GM12872 (cell line): ENCODE data around the gene TBCE.

Experiments
- CTCF ChIP-seq: IDR thresholded peaks from 3 replicates; pipeline ENCODE4 v1.5.1; 2011; ENCODE audit warnings: low read depth, mild to moderate bottlenecking, low read length, moderate library complexity; ENCODE audit not compliant: insufficient read depth

Gene TBCE

GRCh38 chr1:235430991-235431390, 63.8 kb downstream of the TBCE start:
- no peak for TF ChIP-seq CTCF

GRCh38 chr1:235434001-235434400, 66.8 kb downstream of the TBCE start:
- TF ChIP-seq CTCF: no peak

GRCh38 chr1:235441159-235441685, 74.0 kb downstream of the TBCE start:
- TF ChIP-seq CTCF: no peak

GRCh38 chr1:235442788-235443429, 75.7 kb downstream of the TBCE start:
- no peak for TF ChIP-seq CTCF

GRCh38 chr1:235448616-235449015, 81.4 kb downstream of the TBCE start:
- no peak for TF ChIP-seq CTCF

GRCh38 chr1:235450433-235450832, 83.2 kb downstream of the TBCE start:
- no peak for TF ChIP-seq CTCF

- TF ChIP-seq CTCF: no peak
Measured at GRCh38 chr1:235450886-235451483, 83.8 kb downstream of the TBCE start.
